ENCODE measurements around the gene MARS1.

Gene MARS1

GRCh38 chr12:57518920-57519795, 31.3 kb downstream of the MARS1 start:
- FAIRE-seq = no peak

- FAIRE-seq = no peak
Measured at GRCh38 chr12:57519796-57520052, 31.9 kb downstream of the MARS1 start.

- FAIRE-seq = no peak
Measured at GRCh38 chr12:57520053-57520818, 32.4 kb downstream of the MARS1 start, which contains the start of gene DDIT3. DDIT3 (minus strand) TSS chr12:57520514; CDS start chr12:57517406, 3,108 bp downstream.

- FAIRE-seq = no peak
Measured at GRCh38 chr12:57521525-57522010, 33.7 kb downstream of the MARS1 start.

GRCh38 chr12:57522011-57522886, 34.4 kb downstream of the MARS1 start, which contains the start of gene MBD6:
MBD6 (plus strand) TSS chr12:57522824; CDS start chr12:57524304, 1,480 bp downstream.
- FAIRE-seq = no peak

- no peak for FAIRE-seq
Measured at GRCh38 chr12:57522887-57523705, 35.2 kb downstream of the MARS1 start.

- no peak for FAIRE-seq
Measured at GRCh38 chr12:57523706-57524614, 36.1 kb downstream of the MARS1 start.

- FAIRE-seq = no peak
Measured at GRCh38 chr12:57524814-57525614, 37.1 kb downstream of the MARS1 start.

GRCh38 chr12:57525615-57526383, 37.9 kb downstream of the MARS1 start:
- FAIRE-seq = no peak

GRCh38 chr12:57526477-57527126, 38.7 kb downstream of the MARS1 start:
- FAIRE-seq = no peak

GRCh38 chr12:57527184-57527583, 39.3 kb downstream of the MARS1 start:
- no peak for FAIRE-seq

GRCh38 chr12:57528176-57528575, 40.3 kb downstream of the MARS1 start:
- no peak for FAIRE-seq

- FAIRE-seq = no peak
Measured at GRCh38 chr12:57528831-57529555, 41.1 kb downstream of the MARS1 start.

GRCh38 chr12:57529831-57530230, 42.0 kb downstream of the MARS1 start:
- FAIRE-seq = no peak

GRCh38 chr12:57530396-57531142, 42.7 kb downstream of the MARS1 start:
- no peak for FAIRE-seq

- no peak for FAIRE-seq
Measured at GRCh38 chr12:57531836-57532235, 44.0 kb downstream of the MARS1 start.

- no peak for FAIRE-seq
Measured at GRCh38 chr12:57533108-57533507, 45.2 kb downstream of the MARS1 start.
